HCT116 (cell line): ENCODE results near the gene GRB10. TPM values are rescaled to one million over a fixed set of nuclear protein-coding genes. Genes with fewer than 3 reads are reported as not detected.

ENCODE experiments used
- ATAC-seq: fragments of 200-7000 bp; cut with Tn5 transposase; 2 replicates; pipeline ENCODE4 v1.9.1; 2020; ENCODE audit warnings: mild to moderate bottlenecking, moderate library complexity
- BruUV-seq: library from RNA; stranded (reverse); fragments of 400-500 nt; replicated peaks from 2 replicates; lab custom pipeline; 2021; lab: Mats Ljungman, UMichigan
- CTCF ChIA-PET: fragments of 300-600 bp; sonication (Branson Sonifier 250); formaldehyde crosslinking; loops from one replicate; lab custom pipeline; 2021; ENCODE audit warnings: antibody characterized with exemption; lab: Charles Lee
- POLR2A ChIA-PET: fragments of 300-600, 350-600 bp; sonication (Branson Sonifier 250); formaldehyde crosslinking; loops from one replicate; lab custom pipeline; 2021; ENCODE audit warnings: antibody characterized with exemption; lab: Charles Lee
- RAD21 ChIA-PET, 2 experiments: fragments of 300-600 bp; sonication (Branson Sonifier 250); formaldehyde crosslinking; loops; one replicate each; lab custom pipeline; 2023; ENCODE audit warnings: low total read pairs in 2 of 2; ENCODE audit not compliant: uncharacterized antibody in 2 of 2, unreplicated experiment in 2 of 2, low non-redundant PET in 1 of 2; lab: Charles Lee
- DNase-seq: peaks from one replicate; pipeline ENCODE4 v3.0.0-alpha.2; 2010; ENCODE audit warnings: low read depth, low spot score
- H2AFZ ChIP-seq: fragments of 200-600 bp; shearing (Covaris generic), sonication (generic); 2 replicates; pipeline ENCODE4 v1.6.1; 2017; ENCODE audit warnings: low read depth, mixed run types, mixed read lengths, antibody characterized with exemption, low read length; ENCODE audit not compliant: poor library complexity, severe bottlenecking
- H3K27ac ChIP-seq: 2 replicates; pipeline ENCODE4 v1.5.1; 2012; ENCODE audit warnings: low read depth, low read length
- H3K27me3 ChIP-seq: fragments of 200-600 bp; sonication (generic); 2 replicates; pipeline ENCODE4 v1.6.1; 2016; ENCODE audit warnings: mixed run types, low read length, mixed read lengths; ENCODE audit not compliant: insufficient read depth
- H3K36me3 ChIP-seq, 2 experiments: fragments of 200-500 bp in 1 of 2; fragments of 200-600 bp in 1 of 2; sonication (Bioruptor generic) in 1 of 2; sonication (generic) in 1 of 2; 2 replicates each; pipeline versions ENCODE4 v1.5.1 to v1.6.1; 2014 to 2016; ENCODE audit warnings: low read length in 2 of 2, inconsistent platforms in 1 of 2, mixed read lengths in 1 of 2, mixed run types in 1 of 2; ENCODE audit not compliant: insufficient read depth in 2 of 2, control insufficient read depth in 1 of 2
- H3K4me1 ChIP-seq, 2 experiments: fragments of 200-600 bp in 1 of 2; sonication (generic) in 1 of 2; 2 replicates each; pipeline versions ENCODE4 v1.5.1 to v1.6.1; 2012 to 2017; ENCODE audit warnings: low read length in 2 of 2, inconsistent platforms in 1 of 2, mild to moderate bottlenecking in 1 of 2, mixed read lengths in 1 of 2, mixed run types in 1 of 2, moderate library complexity in 1 of 2; ENCODE audit not compliant: insufficient read depth in 2 of 2, control insufficient read depth in 1 of 2
- H3K4me2 ChIP-seq: fragments of 200-600 bp; sonication (generic); 2 replicates; pipeline ENCODE4 v1.6.1; 2017; ENCODE audit warnings: mixed run types, low read length, mixed read lengths
- H3K4me3 ChIP-seq, 2 experiments: fragments of 200-600 bp in 1 of 2; sonication (generic) in 1 of 2; replicated peaks in 1 of 2; 2 replicates each; pipeline ENCODE4 v1.5.1; 2011 to 2016; ENCODE audit warnings: low read length in 2 of 2, control low read depth in 1 of 2, low read depth in 1 of 2, mild to moderate bottlenecking in 1 of 2, mixed read lengths in 1 of 2, mixed run types in 1 of 2
- H3K79me2 ChIP-seq: fragments of 200-600 bp; sonication (generic); 2 replicates; pipeline ENCODE4 v1.6.1; 2017; ENCODE audit warnings: mild to moderate bottlenecking, mixed run types, low read length, moderate library complexity, mixed read lengths; ENCODE audit not compliant: insufficient read depth
- H3K9ac ChIP-seq: fragments of 200-600 bp; sonication (generic); 2 replicates; pipeline ENCODE4 v1.6.1; 2016; ENCODE audit warnings: low read length, mixed read lengths
- H3K9me2 ChIP-seq: fragments of 200-600 bp; sonication (generic), shearing (Covaris generic); 2 replicates; pipeline ENCODE4 v1.6.1; 2017; ENCODE audit warnings: mixed run types, mild to moderate bottlenecking, moderate library complexity; ENCODE audit not compliant: insufficient read depth
- H3K9me3 ChIP-seq, 2 experiments: fragments of 200-500 bp in 1 of 2; fragments of 200-600 bp in 1 of 2; sonication (Bioruptor generic) in 1 of 2; sonication (generic) in 1 of 2; 2 replicates each; pipeline ENCODE4 v1.6.1; 2014 to 2017; ENCODE audit warnings: low read length in 2 of 2, mixed read lengths in 2 of 2, inconsistent platforms in 1 of 2, low read depth in 1 of 2, mild to moderate bottlenecking in 1 of 2, mixed run types in 1 of 2, moderate library complexity in 1 of 2; ENCODE audit not compliant: control insufficient read depth in 1 of 2, insufficient read depth in 1 of 2
- H4K20me1 ChIP-seq: fragments of 200-600 bp; sonication (generic), shearing (Covaris generic); 2 replicates; pipeline ENCODE4 v1.6.1; 2017; ENCODE audit warnings: mixed run types, mild to moderate bottlenecking, moderate library complexity; ENCODE audit not compliant: insufficient read depth
- EGR1 ChIP-seq: IDR thresholded peaks from 2 replicates; pipeline ENCODE4 v1.6.1; 2012; ENCODE audit warnings: low read depth
- EZH2phosphoT487 ChIP-seq: fragments of 200-600 bp; IDR thresholded peaks from 2 replicates; pipeline ENCODE4 v1.6.1; 2018; ENCODE audit warnings: antibody characterized with exemption, borderline replicate concordance
- FOSL1 ChIP-seq: IDR thresholded peaks from 2 replicates; pipeline ENCODE4 v1.6.1; 2012; ENCODE audit warnings: low read depth
- JUND ChIP-seq: IDR thresholded peaks from 2 replicates; pipeline ENCODE4 v1.6.1; 2012
- POLR2AphosphoS5 ChIP-seq: IDR thresholded peaks from 2 replicates; pipeline ENCODE4 v1.6.1; 2011; ENCODE audit warnings: mild to moderate bottlenecking, low read depth, low read length, moderate library complexity
- RAD21 ChIP-seq: IDR thresholded peaks from 2 replicates; pipeline ENCODE4 v1.6.1; 2012; ENCODE audit warnings: low read depth, mild to moderate bottlenecking
- SRF ChIP-seq: IDR thresholded peaks from 2 replicates; pipeline ENCODE4 v1.6.1; 2012; ENCODE audit warnings: low read depth
- TCF7L2 ChIP-seq: IDR thresholded peaks from 2 replicates; pipeline ENCODE4 v1.7.0; 2011; ENCODE audit warnings: borderline replicate concordance, inconsistent platforms; ENCODE audit not compliant: insufficient read depth, insufficient read length; ENCODE audit errors: extremely low read depth
- ZFX ChIP-seq: fragments of 450-650 bp; IDR thresholded peaks from 2 replicates; pipeline ENCODE4 v1.6.1; 2017
- ZNF274 ChIP-seq: fragments of 200-500 bp; sonication (Bioruptor generic); IDR thresholded peaks from 2 replicates; pipeline ENCODE4 v1.6.1; 2014; ENCODE audit warnings: mild to moderate bottlenecking, low read depth, low read length, inconsistent platforms
- intact Hi-C: fragments of 100-400 bp; cut with micrococcal nuclease; formaldehyde crosslinking; loops from 2 replicates; pipeline ENCODE4 v1.10.0; 2022
- total RNA-seq: library from RNA; stranded (reverse); gene quantifications from one replicate; pipeline ENCODE4 v1.2.1, GENCODE V29; 2021; ENCODE audit not compliant: unreplicated experiment
- TF ChIP-seq, protein P1 (sequence below): IDR thresholded peaks from 2 replicates; pipeline ENCODE4 v1.6.1; 2012
- TF ChIP-seq, protein P2 (sequence below): IDR thresholded peaks from 2 replicates; pipeline ENCODE4 v1.6.1; 2012
- TF ChIP-seq, protein P3 (sequence below), 3 experiments: fragments of 200-600 bp in 1 of 3; sonication (generic) in 1 of 3; IDR thresholded peaks in 2 of 3; conservative IDR thresholded peaks in 1 of 3; 2 replicates each; pipeline ENCODE4 v1.5.1; 2012 to 2017; ENCODE audit warnings: low read depth in 2 of 3, low read length in 2 of 3, antibody characterized with exemption in 1 of 3, borderline replicate concordance in 1 of 3, control low read depth in 1 of 3, mild to moderate bottlenecking in 1 of 3, mixed read lengths in 1 of 3, mixed run types in 1 of 3, moderate library complexity in 1 of 3; ENCODE audit not compliant: insufficient read depth in 1 of 3
- TF ChIP-seq, protein P4 (sequence below): IDR thresholded peaks from 2 replicates; pipeline ENCODE4 v1.6.1; 2012; ENCODE audit warnings: low read depth

The GRB10 gene
- total RNA-seq, 1 experiment from 2014 or later: 37.3 TPM

DNA sequence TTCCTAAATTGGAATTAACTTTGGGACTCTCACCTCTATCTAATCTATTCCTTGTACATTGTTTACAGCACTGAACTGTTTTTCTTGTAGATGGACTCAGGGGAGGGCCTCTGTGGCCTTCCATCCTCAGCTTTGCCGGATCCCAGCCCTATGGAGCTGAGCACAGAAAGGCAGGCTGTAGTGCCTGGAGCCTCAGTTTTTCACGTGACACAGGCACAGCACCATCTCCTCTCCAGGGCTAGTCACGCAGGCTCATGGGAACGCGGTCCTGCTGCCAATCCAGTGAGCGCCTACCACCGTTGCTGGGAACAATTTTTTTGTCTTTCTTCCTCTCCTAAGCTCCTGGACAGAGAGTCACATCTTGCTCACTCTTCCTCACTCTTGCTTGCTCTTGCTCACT is 141.9 kb downstream of the GRB10 start:
- BruUV-seq: no TSS peak
- Histone ChIP-seq H3K9me2 (no peaks in the 10 kb centered on the region), H3K4me2 (no peak overlapping the region), H3K79me2 (no peaks in the 10 kb centered on the region), H4K20me1 (no peaks in the 10 kb centered on the region), H3K36me3 (no peaks in the 10 kb centered on the region), H3K27me3 (no peaks in the 10 kb centered on the region), H3K27ac (no peak overlapping the region), H2AFZ (no peak overlapping the region), H3K9ac (no peak overlapping the region), H3K4me1 (no peaks in the 10 kb centered on the region), H3K9me3 (no peaks in the 10 kb centered on the region), H3K4me3 (no peak overlapping the region)
- DNase-seq (no peak), ATAC-seq (no peak)
- ChIA-PET RAD21 (interaction anchor here in 1 of 2 experiments (0.7 kb wide), 1 partner anchor 412 kb away, joined by 3 read pairs; no protein-coding TSS in a partner anchor), CTCF (interaction anchor here (1.1 kb wide), 1 partner anchor 520 kb away, joined by 4 read pairs; no protein-coding TSS in a partner anchor), POLR2A (no interaction called here)
- no peak for TF ChIP-seq TCF7L2
- TF ChIP-seq, protein P1, sequence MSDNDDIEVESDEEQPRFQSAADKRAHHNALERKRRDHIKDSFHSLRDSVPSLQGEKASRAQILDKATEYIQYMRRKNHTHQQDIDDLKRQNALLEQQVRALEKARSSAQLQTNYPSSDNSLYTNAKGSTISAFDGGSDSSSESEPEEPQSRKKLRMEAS: no peak
- no peak for TF ChIP-seq ZNF274
- TF ChIP-seq RAD21: no peak
- TF ChIP-seq EZH2phosphoT487: no peak
- no peak for TF ChIP-seq FOSL1
- no peak for TF ChIP-seq SRF
- TF ChIP-seq, protein P2, sequence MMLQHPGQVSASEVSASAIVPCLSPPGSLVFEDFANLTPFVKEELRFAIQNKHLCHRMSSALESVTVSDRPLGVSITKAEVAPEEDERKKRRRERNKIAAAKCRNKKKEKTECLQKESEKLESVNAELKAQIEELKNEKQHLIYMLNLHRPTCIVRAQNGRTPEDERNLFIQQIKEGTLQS: no peak
- TF ChIP-seq, protein P3, sequence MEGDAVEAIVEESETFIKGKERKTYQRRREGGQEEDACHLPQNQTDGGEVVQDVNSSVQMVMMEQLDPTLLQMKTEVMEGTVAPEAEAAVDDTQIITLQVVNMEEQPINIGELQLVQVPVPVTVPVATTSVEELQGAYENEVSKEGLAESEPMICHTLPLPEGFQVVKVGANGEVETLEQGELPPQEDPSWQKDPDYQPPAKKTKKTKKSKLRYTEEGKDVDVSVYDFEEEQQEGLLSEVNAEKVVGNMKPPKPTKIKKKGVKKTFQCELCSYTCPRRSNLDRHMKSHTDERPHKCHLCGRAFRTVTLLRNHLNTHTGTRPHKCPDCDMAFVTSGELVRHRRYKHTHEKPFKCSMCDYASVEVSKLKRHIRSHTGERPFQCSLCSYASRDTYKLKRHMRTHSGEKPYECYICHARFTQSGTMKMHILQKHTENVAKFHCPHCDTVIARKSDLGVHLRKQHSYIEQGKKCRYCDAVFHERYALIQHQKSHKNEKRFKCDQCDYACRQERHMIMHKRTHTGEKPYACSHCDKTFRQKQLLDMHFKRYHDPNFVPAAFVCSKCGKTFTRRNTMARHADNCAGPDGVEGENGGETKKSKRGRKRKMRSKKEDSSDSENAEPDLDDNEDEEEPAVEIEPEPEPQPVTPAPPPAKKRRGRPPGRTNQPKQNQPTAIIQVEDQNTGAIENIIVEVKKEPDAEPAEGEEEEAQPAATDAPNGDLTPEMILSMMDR (IDR thresholded peaks at IDR 0.05 in 2 of 3, conservative IDR thresholded peaks at IDR 0.05 in 1 of 3; ENCODE audit: borderline replicate concordance in 1 of 3, insufficient read depth in 1 of 3, low read depth in 2 of 3, low read length in 2 of 3): no peak
- TF ChIP-seq EGR1: no peak
- TF ChIP-seq, protein P4, sequence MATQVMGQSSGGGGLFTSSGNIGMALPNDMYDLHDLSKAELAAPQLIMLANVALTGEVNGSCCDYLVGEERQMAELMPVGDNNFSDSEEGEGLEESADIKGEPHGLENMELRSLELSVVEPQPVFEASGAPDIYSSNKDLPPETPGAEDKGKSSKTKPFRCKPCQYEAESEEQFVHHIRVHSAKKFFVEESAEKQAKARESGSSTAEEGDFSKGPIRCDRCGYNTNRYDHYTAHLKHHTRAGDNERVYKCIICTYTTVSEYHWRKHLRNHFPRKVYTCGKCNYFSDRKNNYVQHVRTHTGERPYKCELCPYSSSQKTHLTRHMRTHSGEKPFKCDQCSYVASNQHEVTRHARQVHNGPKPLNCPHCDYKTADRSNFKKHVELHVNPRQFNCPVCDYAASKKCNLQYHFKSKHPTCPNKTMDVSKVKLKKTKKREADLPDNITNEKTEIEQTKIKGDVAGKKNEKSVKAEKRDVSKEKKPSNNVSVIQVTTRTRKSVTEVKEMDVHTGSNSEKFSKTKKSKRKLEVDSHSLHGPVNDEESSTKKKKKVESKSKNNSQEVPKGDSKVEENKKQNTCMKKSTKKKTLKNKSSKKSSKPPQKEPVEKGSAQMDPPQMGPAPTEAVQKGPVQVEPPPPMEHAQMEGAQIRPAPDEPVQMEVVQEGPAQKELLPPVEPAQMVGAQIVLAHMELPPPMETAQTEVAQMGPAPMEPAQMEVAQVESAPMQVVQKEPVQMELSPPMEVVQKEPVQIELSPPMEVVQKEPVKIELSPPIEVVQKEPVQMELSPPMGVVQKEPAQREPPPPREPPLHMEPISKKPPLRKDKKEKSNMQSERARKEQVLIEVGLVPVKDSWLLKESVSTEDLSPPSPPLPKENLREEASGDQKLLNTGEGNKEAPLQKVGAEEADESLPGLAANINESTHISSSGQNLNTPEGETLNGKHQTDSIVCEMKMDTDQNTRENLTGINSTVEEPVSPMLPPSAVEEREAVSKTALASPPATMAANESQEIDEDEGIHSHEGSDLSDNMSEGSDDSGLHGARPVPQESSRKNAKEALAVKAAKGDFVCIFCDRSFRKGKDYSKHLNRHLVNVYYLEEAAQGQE: no peak
- TF ChIP-seq ZFX: no peak
- no peak for TF ChIP-seq JUND
- no peak for TF ChIP-seq POLR2AphosphoS5
- intact Hi-C loops: no loop called here
